ENCODE results near the gene RGS17.

DNA sequence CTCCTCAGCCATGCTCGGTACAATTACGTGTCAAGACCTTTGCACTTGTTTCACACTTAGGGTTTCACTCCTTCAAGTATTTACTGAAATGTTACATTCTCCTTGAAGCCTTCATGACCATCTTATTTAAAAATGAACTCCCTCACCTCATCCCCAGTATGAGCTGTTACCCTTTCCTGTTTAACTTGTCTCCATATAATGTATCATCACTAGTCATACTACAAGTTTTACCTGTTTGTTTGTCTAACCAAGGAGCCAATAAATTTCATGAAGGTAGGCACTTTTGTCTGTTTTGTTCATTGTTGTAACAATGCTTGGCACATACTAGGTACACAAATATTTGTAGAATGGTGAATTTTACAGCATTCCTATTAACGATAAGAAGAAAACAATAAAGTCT, 82.5 kb downstream of the RGS17 start:
- TF ChIP-seq, protein P1, sequence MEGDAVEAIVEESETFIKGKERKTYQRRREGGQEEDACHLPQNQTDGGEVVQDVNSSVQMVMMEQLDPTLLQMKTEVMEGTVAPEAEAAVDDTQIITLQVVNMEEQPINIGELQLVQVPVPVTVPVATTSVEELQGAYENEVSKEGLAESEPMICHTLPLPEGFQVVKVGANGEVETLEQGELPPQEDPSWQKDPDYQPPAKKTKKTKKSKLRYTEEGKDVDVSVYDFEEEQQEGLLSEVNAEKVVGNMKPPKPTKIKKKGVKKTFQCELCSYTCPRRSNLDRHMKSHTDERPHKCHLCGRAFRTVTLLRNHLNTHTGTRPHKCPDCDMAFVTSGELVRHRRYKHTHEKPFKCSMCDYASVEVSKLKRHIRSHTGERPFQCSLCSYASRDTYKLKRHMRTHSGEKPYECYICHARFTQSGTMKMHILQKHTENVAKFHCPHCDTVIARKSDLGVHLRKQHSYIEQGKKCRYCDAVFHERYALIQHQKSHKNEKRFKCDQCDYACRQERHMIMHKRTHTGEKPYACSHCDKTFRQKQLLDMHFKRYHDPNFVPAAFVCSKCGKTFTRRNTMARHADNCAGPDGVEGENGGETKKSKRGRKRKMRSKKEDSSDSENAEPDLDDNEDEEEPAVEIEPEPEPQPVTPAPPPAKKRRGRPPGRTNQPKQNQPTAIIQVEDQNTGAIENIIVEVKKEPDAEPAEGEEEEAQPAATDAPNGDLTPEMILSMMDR (IDR thresholded peaks at IDR 0.05), result no peak
- no peak for TF ChIP-seq POLR2A (IDR thresholded peaks at IDR 0.05)

All from lower leg skin (tissue), 3 donors.